AG10803 (cell line): ENCODE measurements around the gene PHOX2A.

Experiments
- DNase-seq: peaks from one replicate; pipeline ENCODE4 v3.0.0; 2010; ENCODE audit warnings: low read depth
- H3K4me3 ChIP-seq: 2 replicates; pipeline ENCODE4 v1.5.1; 2011; ENCODE audit warnings: mild to moderate bottlenecking, low read length, control low read depth
- TF ChIP-seq, protein P1 (sequence below): conservative IDR thresholded peaks from 2 replicates; pipeline ENCODE4 v1.5.1; 2011; ENCODE audit warnings: mild to moderate bottlenecking, low read length, control low read depth, inconsistent platforms

The PHOX2A gene

DNA sequence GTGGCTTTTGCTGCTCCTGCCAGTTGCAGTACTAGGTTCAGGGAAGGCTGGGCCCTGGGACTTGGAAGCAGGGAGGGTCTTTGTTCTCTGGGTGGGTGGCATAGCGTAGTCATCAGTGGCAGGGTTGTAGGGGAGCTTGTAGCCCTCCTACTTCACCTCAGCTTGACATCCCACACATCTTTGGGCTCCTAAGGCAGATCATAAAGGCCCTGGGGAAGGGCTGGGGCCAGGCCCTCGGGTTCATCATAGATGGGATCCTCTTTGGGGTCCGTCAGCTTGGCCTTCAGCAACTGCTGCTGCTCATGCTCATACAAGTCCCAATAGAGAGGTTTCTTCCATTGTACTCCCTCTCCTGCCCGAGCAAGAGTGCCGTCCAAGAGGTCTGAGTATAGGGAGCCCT is 6.0 kb upstream of the PHOX2A start:
- no peak for DNase-seq

DNA sequence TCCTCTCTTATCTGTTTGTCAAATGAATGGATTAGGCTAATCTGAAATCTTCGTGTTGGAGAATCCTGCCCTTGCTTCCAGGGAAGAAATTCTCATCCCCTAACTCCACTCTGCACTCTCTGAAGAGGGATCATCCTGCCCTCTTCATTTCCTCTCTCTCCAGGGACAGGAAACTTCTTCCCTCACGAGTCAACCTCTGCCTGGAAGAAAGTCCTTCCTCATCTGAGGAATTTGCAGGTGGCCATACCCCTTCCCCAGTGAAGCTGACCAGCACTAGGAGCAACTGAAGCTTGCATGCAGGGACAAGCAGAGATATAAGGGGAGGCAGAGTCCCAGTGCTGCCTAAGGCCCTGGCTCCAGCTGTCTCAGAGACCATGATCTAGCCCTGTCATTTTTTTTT is 3.6 kb upstream of the PHOX2A start:
- DNase-seq: no peak
- H3K4me3 ChIP-seq: no peak overlapping the region
- TF ChIP-seq, protein P1, sequence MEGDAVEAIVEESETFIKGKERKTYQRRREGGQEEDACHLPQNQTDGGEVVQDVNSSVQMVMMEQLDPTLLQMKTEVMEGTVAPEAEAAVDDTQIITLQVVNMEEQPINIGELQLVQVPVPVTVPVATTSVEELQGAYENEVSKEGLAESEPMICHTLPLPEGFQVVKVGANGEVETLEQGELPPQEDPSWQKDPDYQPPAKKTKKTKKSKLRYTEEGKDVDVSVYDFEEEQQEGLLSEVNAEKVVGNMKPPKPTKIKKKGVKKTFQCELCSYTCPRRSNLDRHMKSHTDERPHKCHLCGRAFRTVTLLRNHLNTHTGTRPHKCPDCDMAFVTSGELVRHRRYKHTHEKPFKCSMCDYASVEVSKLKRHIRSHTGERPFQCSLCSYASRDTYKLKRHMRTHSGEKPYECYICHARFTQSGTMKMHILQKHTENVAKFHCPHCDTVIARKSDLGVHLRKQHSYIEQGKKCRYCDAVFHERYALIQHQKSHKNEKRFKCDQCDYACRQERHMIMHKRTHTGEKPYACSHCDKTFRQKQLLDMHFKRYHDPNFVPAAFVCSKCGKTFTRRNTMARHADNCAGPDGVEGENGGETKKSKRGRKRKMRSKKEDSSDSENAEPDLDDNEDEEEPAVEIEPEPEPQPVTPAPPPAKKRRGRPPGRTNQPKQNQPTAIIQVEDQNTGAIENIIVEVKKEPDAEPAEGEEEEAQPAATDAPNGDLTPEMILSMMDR: no peak

More for the DNA sequence above, 6.0 kb upstream of the PHOX2A start:
- H3K4me3 ChIP-seq: no peak overlapping the region
- TF ChIP-seq, protein P1: no peak

DNA sequence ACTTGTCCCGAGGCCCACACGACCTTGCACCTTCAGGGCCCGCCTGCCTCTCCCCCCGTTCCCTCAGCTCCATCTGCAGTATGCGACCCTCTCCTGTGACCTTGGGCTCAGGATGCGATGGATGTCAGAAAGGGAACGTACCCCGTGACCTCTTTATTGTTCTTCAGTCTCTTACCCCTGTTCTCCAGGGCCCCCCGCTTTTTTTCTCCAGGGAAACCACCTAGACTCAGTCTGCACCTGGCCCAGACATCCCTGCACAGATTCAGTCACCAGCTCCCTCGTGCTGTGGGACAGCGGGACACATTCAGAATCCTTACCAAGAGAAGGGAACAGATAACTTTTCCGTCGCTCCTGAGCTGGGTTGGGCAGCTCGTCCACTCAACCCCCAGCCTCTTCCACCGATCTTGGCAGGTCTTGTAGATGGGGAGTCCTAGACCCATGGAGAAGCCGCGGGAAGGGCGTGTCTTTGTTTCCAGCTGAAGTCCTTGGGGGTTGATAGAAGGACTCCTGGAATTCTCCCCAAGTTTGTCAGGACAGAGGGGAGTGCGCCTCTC is 1.4 kb upstream of the PHOX2A start:
- TF ChIP-seq, protein P1: no peak
- H3K4me3 ChIP-seq: no peak overlapping the region
- no peak for DNase-seq

DNA sequence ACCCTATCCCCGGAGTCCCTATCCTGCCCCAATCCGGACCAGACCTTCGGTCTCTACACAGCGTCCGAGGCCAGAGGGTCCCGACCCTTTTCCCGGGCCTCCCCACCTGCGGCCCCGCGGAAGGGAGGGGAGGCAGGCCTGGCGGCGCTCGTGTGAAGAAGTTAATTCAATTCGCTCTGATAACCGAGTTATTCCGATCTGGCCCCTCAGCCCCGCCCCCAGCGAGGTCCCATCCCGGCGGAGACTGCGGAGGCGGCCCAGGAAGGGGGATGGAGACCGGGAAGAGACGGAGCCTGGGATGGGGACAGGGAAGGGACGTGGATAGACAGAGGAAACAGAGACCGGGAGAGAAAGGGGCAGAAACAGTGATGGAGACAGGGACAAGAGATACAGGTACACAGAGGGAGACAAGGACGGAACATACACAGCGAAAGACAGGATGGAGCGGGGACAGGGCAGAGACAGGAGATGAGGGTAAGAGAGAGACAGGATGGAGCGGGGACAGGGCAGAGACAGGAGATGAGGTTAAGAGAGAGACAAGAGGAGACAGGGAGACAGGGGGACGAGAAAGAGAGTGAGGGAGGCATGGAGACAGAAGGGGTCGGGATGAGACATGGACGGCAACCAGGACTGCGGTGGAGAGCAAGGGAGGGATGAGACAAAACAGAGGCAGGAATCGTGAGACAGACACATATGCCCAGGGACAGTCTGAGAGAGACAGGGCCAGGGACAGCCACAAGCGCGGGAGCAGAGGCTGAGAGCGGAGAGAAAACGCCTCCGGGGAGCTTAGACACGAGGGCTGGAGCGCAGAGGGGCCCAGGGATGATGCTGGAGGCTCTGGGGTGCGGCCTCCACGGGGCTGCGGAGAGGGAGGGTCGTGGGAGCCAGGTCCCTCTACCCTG is 636 bp upstream of the PHOX2A start:
- TF ChIP-seq, protein P1: no peak
- H3K4me3 ChIP-seq: no peak overlapping the region
- no peak for DNase-seq

DNA sequence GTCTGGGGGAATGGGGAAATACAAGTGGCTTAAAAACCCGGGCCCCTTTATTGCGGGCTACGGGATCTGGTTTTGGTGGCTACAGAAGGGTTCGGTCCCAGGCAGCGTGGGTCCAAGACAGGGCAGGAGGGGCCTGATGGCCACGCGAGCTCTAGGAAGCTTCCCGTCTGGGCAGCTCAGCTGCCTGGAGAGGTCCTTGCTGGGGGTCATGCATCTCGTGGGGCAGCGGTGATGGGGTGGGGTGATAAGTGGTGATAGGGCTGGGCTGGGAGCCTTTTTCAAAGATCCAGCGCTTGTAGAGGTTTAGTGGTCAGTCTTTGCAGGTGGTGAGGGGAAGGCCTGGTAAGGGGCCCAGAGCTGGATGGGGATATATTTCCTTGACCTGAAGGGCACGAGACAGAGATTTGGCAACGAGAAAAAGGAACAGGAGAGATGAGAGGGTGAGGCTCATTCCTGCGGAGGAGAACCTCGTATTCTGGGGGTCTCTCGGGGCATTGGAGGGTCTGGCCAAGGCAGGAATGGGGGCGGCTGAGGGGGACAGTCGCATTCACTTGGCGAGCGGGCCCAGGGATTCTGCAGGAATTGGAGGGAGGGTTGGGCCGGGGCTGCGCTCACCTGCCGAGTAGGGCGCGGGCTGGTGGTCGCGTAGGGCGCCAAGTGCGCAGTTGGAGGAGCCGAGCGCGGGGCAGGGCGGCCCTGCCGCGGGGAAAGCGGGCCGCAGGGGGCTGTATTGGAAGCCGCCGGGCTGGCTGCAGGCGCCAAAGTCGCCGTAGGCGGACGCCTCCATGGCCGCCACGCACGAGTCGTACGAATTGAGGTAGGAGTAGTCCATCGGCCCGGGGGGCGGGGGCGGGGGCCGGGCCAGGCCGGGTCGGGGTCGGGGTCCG is 560 bp downstream of the PHOX2A start:
- H3K4me3 ChIP-seq: no peak overlapping the region
- TF ChIP-seq, protein P1: no peak
- no peak for DNase-seq

DNA sequence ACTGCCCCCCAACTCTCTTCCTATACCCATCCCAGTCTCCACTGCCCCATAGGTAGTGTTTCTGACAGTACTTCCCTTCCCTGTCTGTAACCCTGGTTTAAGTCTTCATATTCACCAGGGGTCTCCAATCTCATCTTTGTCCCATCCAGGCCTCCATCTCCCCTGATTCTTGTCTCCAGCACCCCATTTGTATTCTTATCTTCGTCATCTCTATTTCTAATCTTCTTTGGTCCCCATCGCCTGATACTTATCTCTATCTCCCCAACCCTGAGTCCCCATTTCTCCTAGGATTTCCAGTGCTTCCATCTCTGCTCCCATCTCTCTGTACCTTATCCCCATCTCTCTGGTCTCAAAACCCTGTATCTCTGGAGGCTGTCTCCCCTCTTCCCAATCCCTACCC is 1.8 kb downstream of the PHOX2A start:
- TF ChIP-seq, protein P1: no peak
- H3K4me3 ChIP-seq: no peak overlapping the region
- no peak for DNase-seq
